ENCODE results near the gene MBNL2. TPM values are rescaled to one million over a fixed set of nuclear protein-coding genes. Genes with fewer than 3 reads are reported as not detected.

The MBNL2 gene
- total RNA-seq, 1 experiment from 2014 or later, result 74.3 TPM

DNA sequence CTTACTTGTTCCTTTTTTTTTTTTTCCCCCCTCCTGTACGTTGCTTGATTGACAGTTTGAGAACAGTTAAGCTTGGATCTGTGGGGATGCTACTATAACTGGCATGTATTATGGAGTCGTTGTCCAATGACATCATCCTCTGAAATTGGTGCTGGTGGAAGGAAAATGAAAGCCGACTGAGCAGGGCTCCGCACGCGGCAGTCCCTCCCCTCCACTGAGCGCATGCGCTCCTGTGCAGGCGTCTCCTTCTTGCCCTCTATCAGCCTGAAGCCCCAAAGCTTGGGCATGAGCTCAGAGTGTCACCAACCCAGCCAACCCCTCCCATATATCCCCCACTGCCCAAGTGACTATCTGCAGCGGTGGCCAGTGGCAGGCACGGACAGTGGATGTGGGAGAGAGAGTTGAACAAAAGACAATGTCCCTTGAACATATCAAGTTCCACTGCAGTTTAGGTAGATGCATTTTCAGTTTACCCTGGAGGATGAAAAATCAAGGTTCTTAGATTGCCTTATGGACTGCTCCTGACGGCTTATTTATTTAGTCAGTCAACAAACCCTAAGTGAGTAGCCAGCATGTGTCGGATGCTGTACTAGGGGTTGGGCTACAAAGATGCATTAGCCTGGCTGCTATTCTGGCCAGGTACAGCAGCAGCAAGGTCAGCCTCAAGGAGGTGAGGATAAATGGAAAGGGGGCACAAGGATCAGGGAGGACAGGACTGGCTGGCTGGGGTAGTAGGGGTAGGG lies 20.8 kb downstream of the MBNL2 start:
- Mint-ChIP-seq H3K4me3 (ENCODE audit: unreplicated experiment) (no peak overlapping the region), H3K27me3 (ENCODE audit: insufficient read depth, unreplicated experiment) (no peaks in the 10 kb centered on the region), H3K9me3 (ENCODE audit: unreplicated experiment) (no peaks in the 10 kb centered on the region), H3K4me1 (ENCODE audit: insufficient read depth, unreplicated experiment) (peaks cover 34% of the 10 kb centered on the region), H3K27ac (ENCODE audit: low read depth, unreplicated experiment) (peak overlapping the region; percentile 25), H3K36me3 (ENCODE audit: insufficient read depth, unreplicated experiment) (peaks cover 23% of the 10 kb centered on the region)
- ChIA-PET POLR2A (interaction anchor here (1.0 to 10.0 kb wide), 3 partner anchors 12 to 19 kb away, joined by 4 to 223 read pairs (median 15); partner anchors contain the start of gene MBNL2), CTCF (interaction anchor here (0.8 to 4.3 kb wide), 5 partner anchors 8 to 16 kb away, joined by 3 to 18 read pairs (median 4); no protein-coding TSS in a partner anchor)
- BruUV-seq (replicated peaks), result no TSS peak
- DNase-seq (ENCODE audit: unreplicated experiment), result no peak
- intact Hi-C loops (cut with micrococcal nuclease), result no loop called here
- TF ChIP-seq, protein P1, sequence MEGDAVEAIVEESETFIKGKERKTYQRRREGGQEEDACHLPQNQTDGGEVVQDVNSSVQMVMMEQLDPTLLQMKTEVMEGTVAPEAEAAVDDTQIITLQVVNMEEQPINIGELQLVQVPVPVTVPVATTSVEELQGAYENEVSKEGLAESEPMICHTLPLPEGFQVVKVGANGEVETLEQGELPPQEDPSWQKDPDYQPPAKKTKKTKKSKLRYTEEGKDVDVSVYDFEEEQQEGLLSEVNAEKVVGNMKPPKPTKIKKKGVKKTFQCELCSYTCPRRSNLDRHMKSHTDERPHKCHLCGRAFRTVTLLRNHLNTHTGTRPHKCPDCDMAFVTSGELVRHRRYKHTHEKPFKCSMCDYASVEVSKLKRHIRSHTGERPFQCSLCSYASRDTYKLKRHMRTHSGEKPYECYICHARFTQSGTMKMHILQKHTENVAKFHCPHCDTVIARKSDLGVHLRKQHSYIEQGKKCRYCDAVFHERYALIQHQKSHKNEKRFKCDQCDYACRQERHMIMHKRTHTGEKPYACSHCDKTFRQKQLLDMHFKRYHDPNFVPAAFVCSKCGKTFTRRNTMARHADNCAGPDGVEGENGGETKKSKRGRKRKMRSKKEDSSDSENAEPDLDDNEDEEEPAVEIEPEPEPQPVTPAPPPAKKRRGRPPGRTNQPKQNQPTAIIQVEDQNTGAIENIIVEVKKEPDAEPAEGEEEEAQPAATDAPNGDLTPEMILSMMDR (IDR thresholded peaks at IDR 0.05; ENCODE audit: unreplicated experiment), result no peak

DNA sequence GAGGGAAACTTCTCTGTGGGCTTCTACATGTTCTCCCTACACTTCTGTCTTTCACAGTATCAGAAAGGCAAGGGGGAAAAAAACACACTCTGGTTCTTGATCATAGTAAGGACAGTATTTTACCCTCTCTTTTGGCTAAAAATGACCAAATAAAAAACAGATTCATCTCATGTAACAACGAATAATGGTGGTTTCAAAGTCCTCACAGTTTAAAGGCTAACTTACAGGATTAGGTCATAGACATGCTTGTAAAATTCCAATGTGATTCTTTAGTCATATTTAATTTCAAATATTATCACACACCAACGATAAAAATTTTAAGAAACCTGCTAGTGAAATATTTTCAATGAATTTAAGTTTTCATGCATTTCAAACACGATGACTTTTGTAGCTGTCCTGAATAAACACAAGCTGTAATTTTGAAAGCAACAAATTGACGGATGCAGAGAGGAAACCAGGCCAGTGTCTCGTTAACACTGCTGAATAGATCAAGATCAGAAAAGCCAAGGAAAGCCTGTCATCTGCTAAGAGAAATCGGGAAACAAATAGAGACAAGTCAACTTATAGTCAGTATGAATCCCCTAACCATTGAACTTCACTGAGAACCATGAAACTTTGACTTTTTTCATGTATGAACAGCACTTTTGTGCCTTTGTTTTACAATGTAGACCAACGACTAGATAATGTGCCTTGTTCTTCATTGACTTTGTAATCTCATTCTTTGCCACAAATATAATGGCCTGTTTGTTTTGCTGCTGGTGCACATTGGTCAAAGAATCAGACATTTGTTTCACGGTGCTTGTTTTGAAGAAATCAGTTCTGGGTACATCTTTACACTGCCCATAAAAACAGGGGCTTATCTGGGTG lies 22.0 kb downstream of the MBNL2 start:
- POLR2A ChIA-PET, result interaction anchor here (1.7 to 10.0 kb wide), 3 partner anchors 12 to 21 kb away, joined by 4 to 223 read pairs (median 7); partner anchors contain the start of gene MBNL2
- TF ChIP-seq, protein P1 (IDR thresholded peaks at IDR 0.05; ENCODE audit: unreplicated experiment), result no peak
- no peaks in the 10 kb centered on the region for H3K9me3 Mint-ChIP-seq (ENCODE audit: unreplicated experiment)
- peaks cover 22% of the 10 kb centered on the region for H3K36me3 Mint-ChIP-seq (ENCODE audit: insufficient read depth, unreplicated experiment)
- CTCF ChIA-PET, result interaction anchor here (0.8 to 2.1 kb wide), 4 partner anchors 8 to 134 kb away, joined by 3 to 6 read pairs (median 5); no protein-coding TSS in a partner anchor
- H3K4me1 Mint-ChIP-seq (ENCODE audit: insufficient read depth, unreplicated experiment), result peaks cover 26% of the 10 kb centered on the region
- intact Hi-C loops (cut with micrococcal nuclease), result no loop called here
- DNase-seq (ENCODE audit: unreplicated experiment), result no peak
- no peak overlapping the region for H3K4me3 Mint-ChIP-seq (ENCODE audit: unreplicated experiment)
- no TSS peak for BruUV-seq (replicated peaks)
- H3K27me3 Mint-ChIP-seq (ENCODE audit: insufficient read depth, unreplicated experiment), result no peaks in the 10 kb centered on the region
- no peak overlapping the region for H3K27ac Mint-ChIP-seq (ENCODE audit: low read depth, unreplicated experiment)

DNA sequence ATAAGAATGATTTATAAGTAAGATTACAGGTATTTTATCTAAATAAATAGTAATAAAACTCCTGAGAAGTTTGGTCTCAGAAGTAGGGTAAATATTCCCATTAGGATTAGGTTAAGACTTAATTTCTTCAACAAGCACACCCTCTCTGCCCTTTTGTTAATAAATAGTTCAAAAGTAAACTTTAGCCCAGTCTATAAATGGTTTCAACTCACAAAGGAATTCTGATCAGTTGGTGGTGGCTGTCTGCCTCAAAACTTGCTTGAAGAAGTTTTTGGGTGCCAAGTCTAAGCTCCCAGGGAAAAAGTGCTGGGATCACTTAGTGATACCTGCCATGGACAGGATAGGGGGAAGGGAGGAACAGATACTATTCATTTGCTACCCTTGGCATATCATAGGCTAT lies 22.9 kb downstream of the MBNL2 start:
- TF ChIP-seq, protein P1 (IDR thresholded peaks at IDR 0.05; ENCODE audit: unreplicated experiment), result no peak
- CTCF ChIA-PET, result interaction anchor here (0.8 to 1.3 kb wide), 3 partner anchors 11 to 135 kb away, joined by 3 to 6 read pairs (median 5); no protein-coding TSS in a partner anchor

More for the DNA sequence above, 22.9 kb downstream of the MBNL2 start:
- DNase-seq (ENCODE audit: unreplicated experiment), result no peak
- peaks cover 22% of the 10 kb centered on the region for H3K36me3 Mint-ChIP-seq (ENCODE audit: insufficient read depth, unreplicated experiment)
- intact Hi-C loops (cut with micrococcal nuclease), result no loop called here
- no peak overlapping the region for H3K27ac Mint-ChIP-seq (ENCODE audit: low read depth, unreplicated experiment)
- no TSS peak for BruUV-seq (replicated peaks)
- no peaks in the 10 kb centered on the region for H3K27me3 Mint-ChIP-seq (ENCODE audit: insufficient read depth, unreplicated experiment)
- POLR2A ChIA-PET, result interaction anchor here (0.7 to 10.0 kb wide), 5 partner anchors 11 to 507 kb away, joined by 3 to 223 read pairs (median 4); partner anchors contain the start of gene MBNL2
- H3K4me3 Mint-ChIP-seq (ENCODE audit: unreplicated experiment), result no peak overlapping the region
- H3K4me1 Mint-ChIP-seq (ENCODE audit: insufficient read depth, unreplicated experiment), result peaks cover 24% of the 10 kb centered on the region
- H3K9me3 Mint-ChIP-seq (ENCODE audit: unreplicated experiment), result no peaks in the 10 kb centered on the region

Measured in MCF 10A (cell line).